K562 (cell line): ENCODE results near the gene PLG. TPM values are rescaled to one million over a fixed set of nuclear protein-coding genes. Genes with fewer than 3 reads are reported as not detected.

Experiments
- ATAC-seq: fragments of 200-7000 bp; cut with Tn5 transposase; 3 replicates; pipeline ENCODE4 v1.9.1; 2020; ENCODE audit warnings: moderate library complexity
- BruUV-seq: library from RNA; stranded (reverse); fragments of 400-500 nt; replicated peaks from 2 replicates; lab custom pipeline; 2021; lab: Mats Ljungman, UMichigan
- CTCF ChIA-PET: fragments of 300-600 bp; formaldehyde crosslinking; extraction: SDS; loops from one replicate; lab custom pipeline; 2021; ENCODE audit warnings: low intra/inter-chr PET ratio; lab: Yijun Ruan, JAX
- POLR2A ChIA-PET: fragments of 300-600, 350-650 bp; sonication (Branson Sonifier 250); formaldehyde crosslinking; extraction: SDS; loops from one replicate; lab custom pipeline; 2021; ENCODE audit warnings: antibody characterized with exemption, inconsistent platforms; lab: Yijun Ruan, JAX
- DNase-seq, 4 experiments: peaks; one replicate each; pipeline versions ENCODE4 v3.0.0 to v3.0.0-alpha.2; 2011 to 2018; ENCODE audit warnings: low spot score in 3 of 4, mixed read lengths in 3 of 4; ENCODE audit errors: extremely low read depth in 1 of 4
- FAIRE-seq: peaks from 2 replicates; lab custom pipeline; 2011; peaks lifted over from hg19 to GRCh38; lab: Jason Lieb, UNC
- H2AFZ ChIP-seq: 2 replicates; pipeline ENCODE4 v1.6.0; 2011; ENCODE audit warnings: low read depth, low read length, control low read depth, inconsistent platforms
- H3K27ac ChIP-seq: fragments of 200-600 bp; 3 replicates; pipeline ENCODE4 v1.8.0; 2011; ENCODE audit warnings: low read depth, mild to moderate bottlenecking, control low read depth, inconsistent platforms, low read length, moderate library complexity, mixed read lengths; ENCODE audit errors: extremely low read depth
- H3K27me3 ChIP-seq, 2 experiments: fragments of 300-600 bp in 1 of 2; 2 replicates in 1 of 2; 3 replicates in 1 of 2; pipeline versions ENCODE4 v1.6.0 to v1.8.0; 2011; ENCODE audit warnings: inconsistent platforms in 2 of 2, low read length in 2 of 2, mild to moderate bottlenecking in 1 of 2, mixed read lengths in 1 of 2, moderate library complexity in 1 of 2; ENCODE audit not compliant: control insufficient read depth in 2 of 2, insufficient read depth in 2 of 2
- H3K36me3 ChIP-seq: fragments of 300-600 bp; 3 replicates; pipeline ENCODE4 v1.8.0; 2011; ENCODE audit warnings: mild to moderate bottlenecking, low read length, inconsistent platforms; ENCODE audit not compliant: control insufficient read depth, insufficient read depth
- H3K4me1 ChIP-seq, 2 experiments: fragments of 200-600 bp in 1 of 2; replicated peaks in 1 of 2; 2 replicates in 1 of 2; 3 replicates in 1 of 2; pipeline versions ENCODE4 v1.5.1 to v1.8.0; 2011; ENCODE audit warnings: inconsistent platforms in 2 of 2, low read length in 2 of 2, mild to moderate bottlenecking in 1 of 2, mixed read lengths in 1 of 2, moderate library complexity in 1 of 2; ENCODE audit not compliant: control insufficient read depth in 2 of 2, insufficient read depth in 2 of 2
- H3K4me2 ChIP-seq: 2 replicates; pipeline ENCODE4 v1.6.1; 2011; ENCODE audit warnings: low read length, control low read depth, inconsistent platforms, mixed read lengths; ENCODE audit not compliant: insufficient read depth
- H3K4me3 ChIP-seq: fragments of 200-600 bp; sonication (generic), shearing (Covaris generic); 2 replicates; pipeline ENCODE4 v1.5.1; 2016; ENCODE audit warnings: control low read depth, inconsistent platforms
- H3K79me2 ChIP-seq: fragments of 200-600 bp; 3 replicates; pipeline ENCODE4 v1.8.0; 2011; ENCODE audit warnings: low read length, inconsistent platforms; ENCODE audit not compliant: control insufficient read depth, insufficient read depth
- H3K9ac ChIP-seq, 2 experiments: 2 replicates each; pipeline versions ENCODE4 v1.6.0 to v1.6.1; 2011; ENCODE audit warnings: low read depth in 2 of 2, low read length in 2 of 2, control low read depth in 1 of 2, inconsistent platforms in 1 of 2, mild to moderate bottlenecking in 1 of 2, mixed read lengths in 1 of 2; ENCODE audit not compliant: insufficient read depth in 1 of 2
- H3K9me1 ChIP-seq: one replicate; pipeline ENCODE4 v1.6.0; 2011; ENCODE audit warnings: inconsistent platforms, mild to moderate bottlenecking, low read length, moderate library complexity; ENCODE audit not compliant: control insufficient read depth, insufficient read depth
- H3K9me3 ChIP-seq: replicated peaks from 2 replicates; pipeline ENCODE4 v1.5.1; 2011; ENCODE audit warnings: low read depth, low read length, inconsistent platforms; ENCODE audit not compliant: control insufficient read depth, insufficient read depth
- H4K20me1 ChIP-seq: replicated peaks from 2 replicates; pipeline ENCODE4 v1.6.1; 2011; ENCODE audit warnings: low read length, inconsistent platforms, mixed read lengths; ENCODE audit not compliant: control insufficient read depth, insufficient read depth
- HSF4 ChIP-seq: fragments of 250-450 bp; sonication (Bioruptor Pico); IDR thresholded peaks from 2 replicates; pipeline ENCODE4 v2.1.2; 2022; ENCODE audit warnings: mild to moderate bottlenecking, moderate library complexity, borderline replicate concordance
- MBD2 ChIP-seq: sonication (generic); IDR thresholded peaks from 2 replicates; pipeline ENCODE4 v1.6.1; 2016; ENCODE audit warnings: low read depth, borderline replicate concordance
- RBM25 ChIP-seq: fragments of 200-400 bp; formaldehyde crosslinking; IDR thresholded peaks from 2 replicates; pipeline ENCODE4 v1.6.1; 2018; ENCODE audit warnings: low read length, low read depth, moderate library complexity; ENCODE audit not compliant: severe bottlenecking
- SREBF1 ChIP-seq: fragments of 150-350 bp; IDR thresholded peaks from 2 replicates; pipeline ENCODE4 v1.6.1; 2014; ENCODE audit warnings: antibody characterized with exemption, low read depth, low read length, borderline replicate concordance
- STAG1 ChIP-seq: sonication (generic); formaldehyde crosslinking; IDR thresholded peaks from 2 replicates; pipeline ENCODE4 v1.5.0; 2020; ENCODE audit warnings: missing genetic modification reagents, borderline replicate concordance
- ZC3H11A ChIP-seq: IDR thresholded peaks from 2 replicates; pipeline ENCODE4 v1.6.1; 2012; ENCODE audit warnings: low read depth, low read length, improper control_type of control experiment
- ZNF316 ChIP-seq: fragments of 450-650 bp; IDR thresholded peaks from 2 replicates; pipeline ENCODE4 v1.6.1; 2016
- WGBS: fragments of 100-300 bp; shearing (Covaris generic); methylation state at CpG from one replicate; pipeline ENCODE4 v1.1.6; 2016; ENCODE audit warnings: low coverage, mixed read lengths; ENCODE audit not compliant: insufficient coverage; ENCODE audit errors: missing lambda C conversion rate; 5-methylcytosine and 5-hydroxymethylcytosine counted together
- in situ Hi-C: fragments of 300-500 bp; cut with MboI; formaldehyde crosslinking; loops from 4 replicates; pipeline ENCODE4 v1.15.0; 2018; ENCODE audit warnings: inconsistent platforms, mixed read lengths
- intact Hi-C: fragments of 100-400 bp; cut with micrococcal nuclease; formaldehyde crosslinking; loops from 2 replicates; pipeline ENCODE4 v1.14.2; 2022
- polyA plus RNA-seq, 8 experiments: library from polyadenylated mRNA; depleted of rRNA in 4 of 8; stranded (reverse) in 5 of 8; unstranded in 3 of 8; fragments of >200 nt; fragmentation: Nextera tagmentation in 2 of 8; fragmentation: Illumina TruSeq in 1 of 8; extraction: Ambion mirVana in 2 of 8; extraction: Trizol in 1 of 8; gene quantifications; 2 replicates each; pipeline versions ENCODE4 v1.2.1 to v1.2.3, GENCODE V29; 2011 to 2014; ENCODE audit warnings: inconsistent platforms in 1 of 8, missing spikeins in 1 of 8
- total RNA-seq, 7 experiments: library from RNA; depleted of rRNA in 6 of 7; stranded (reverse); fragments of >200 nt in 6 of 7; fragmentation: Illumina TruSeq in 2 of 7; extraction: Trizol in 2 of 7; gene quantifications; 2 replicates each; pipeline versions ENCODE4 v1.2.1 to v1.2.3, GENCODE V29; 2011 to 2021; ENCODE audit warnings: low replicate concordance in 1 of 7
- TF ChIP-seq, protein P1 (sequence below): fragments of 250-450 bp; sonication (Bioruptor Pico); IDR thresholded peaks from 2 replicates; pipeline ENCODE4 v1.8.0; 2021; ENCODE audit warnings: moderate library complexity, mild to moderate bottlenecking, inconsistent platforms
- TF ChIP-seq, protein P2 (sequence below): sonication (generic); formaldehyde crosslinking; IDR thresholded peaks from 2 replicates; pipeline ENCODE4 v1.9.0; 2022; ENCODE audit warnings: mild to moderate bottlenecking, missing genetic modification reagents
- TF ChIP-seq, protein P3 (sequence below): fragments of 250-450 bp; sonication (Bioruptor Pico); IDR thresholded peaks from 2 replicates; pipeline ENCODE4 v1.5.0; 2021; ENCODE audit warnings: mild to moderate bottlenecking, moderate library complexity
- TF ChIP-seq, protein P4 (sequence below): fragments of 450-650 bp; formaldehyde crosslinking; IDR thresholded peaks from 2 replicates; pipeline ENCODE4 v1.4.0; 2020; ENCODE audit warnings: mild to moderate bottlenecking
- TF ChIP-seq, protein P5 (sequence below): fragments of 450-650 bp; formaldehyde crosslinking; IDR thresholded peaks from 2 replicates; pipeline ENCODE4 v1.4.0; 2022; ENCODE audit warnings: missing genetic modification characterization
- TF ChIP-seq, protein P6 (sequence below), 3 experiments: fragments of 200-800 bp in 1 of 3; sonication (Bioruptor generic) in 1 of 3; sonication (generic) in 1 of 3; formaldehyde crosslinking in 1 of 3; IDR thresholded peaks; 2 replicates each; pipeline versions ENCODE4 v1.6.1 to v1.8.0; 2016 to 2022; ENCODE audit warnings: mild to moderate bottlenecking in 2 of 3, missing compliant biosample characterization in 2 of 3, missing genetic modification characterization in 2 of 3, missing genetic modification reagents in 1 of 3

PLG gene
- total and polyA plus RNA-seq, 9 of the 15 experiments (the other 6 are each of a cell fraction or from before 2014, with no cell fraction given), result 0.64 TPM; not detected in 8

DNA sequence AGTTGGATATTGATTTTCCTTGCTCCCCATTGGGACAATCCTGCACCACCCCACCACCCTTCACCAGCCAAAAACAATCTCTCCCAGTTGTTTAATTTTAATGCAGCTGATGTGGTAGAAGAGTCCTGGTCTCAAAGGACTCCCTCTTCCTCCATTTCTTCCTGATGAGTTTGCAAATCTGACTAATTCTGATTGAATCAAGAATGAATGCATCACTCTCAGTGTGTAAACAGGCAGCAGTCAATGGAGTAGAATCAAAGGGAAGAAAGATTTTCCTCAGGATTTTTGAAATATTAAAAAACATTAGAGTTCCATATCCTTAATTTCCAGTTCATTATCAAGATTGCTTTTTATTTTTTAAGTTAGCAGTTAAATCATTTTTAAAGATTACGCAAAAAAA lies 54.0 kb downstream of the PLG start (continued):
- TF ChIP-seq, protein P1, sequence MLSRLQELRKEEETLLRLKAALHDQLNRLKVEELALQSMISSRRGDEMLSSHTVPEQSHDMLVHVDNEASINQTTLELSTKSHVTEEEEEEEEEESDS (CRISPR knock-in tag), result no peak

DNA sequence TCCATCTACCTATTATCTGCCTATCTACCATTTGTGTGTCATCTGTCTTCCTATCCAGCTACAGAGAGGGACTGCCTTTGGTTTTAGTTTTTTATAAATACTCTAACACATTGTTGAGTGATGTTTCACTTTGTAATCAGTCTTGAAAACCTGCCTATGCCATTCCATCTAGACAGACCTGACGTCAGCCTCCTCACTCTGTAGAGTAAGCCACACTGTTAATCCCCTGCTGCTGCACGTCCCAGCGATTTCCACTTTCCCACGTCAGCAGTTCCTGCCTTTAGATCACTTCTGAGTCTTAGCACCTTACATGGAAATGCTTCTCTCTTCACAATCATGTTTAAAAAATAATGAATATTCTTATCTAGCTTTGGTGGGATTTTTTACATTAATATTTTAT lies 54.8 kb downstream of the PLG start:
- CTCF ChIA-PET, result no interaction called here
- intact Hi-C loops, result no loop called here
- WGBS, result 2% methylated on average over 4 of the region's 4 CpGs
- Histone ChIP-seq H3K27ac (no peak overlapping the region), H3K36me3 (no peaks in the 10 kb centered on the region), H3K4me2 (no peak overlapping the region), H3K4me3 (no peak overlapping the region), H3K9me1 (no peaks in the 10 kb centered on the region), H3K9me3 (peaks cover 2% of the 10 kb centered on the region), H4K20me1 (no peaks in the 10 kb centered on the region), H3K27me3 (no peaks in the 10 kb centered on the region), H3K4me1 (no peaks in the 10 kb centered on the region), H3K79me2 (no peaks in the 10 kb centered on the region), H2AFZ (no peak overlapping the region), H3K9ac (no peak overlapping the region)
- 0 out of 3 replicates have a peak, but pooled peaks have one; percentile 40 for ATAC-seq
- DNase-seq, result no peak
- in situ Hi-C loops, result no loop called here
- no TSS peak for BruUV-seq
- POLR2A ChIA-PET, result no interaction called here
- no peak for FAIRE-seq
- TF ChIP-seq, protein P2, sequence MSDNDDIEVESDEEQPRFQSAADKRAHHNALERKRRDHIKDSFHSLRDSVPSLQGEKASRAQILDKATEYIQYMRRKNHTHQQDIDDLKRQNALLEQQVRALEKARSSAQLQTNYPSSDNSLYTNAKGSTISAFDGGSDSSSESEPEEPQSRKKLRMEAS (CRISPR knock-in tag), result no peak
- TF ChIP-seq RBM25 (no peak), SREBF1 (no peak), HSF4 (CRISPR knock-in tag) (no peak), ZNF316 (peak; percentile 17; the same call in 1 of the 2 replicates), ZC3H11A (no peak), STAG1 (CRISPR knock-in tag) (no peak), MBD2 (no peak)
- TF ChIP-seq, protein P3, sequence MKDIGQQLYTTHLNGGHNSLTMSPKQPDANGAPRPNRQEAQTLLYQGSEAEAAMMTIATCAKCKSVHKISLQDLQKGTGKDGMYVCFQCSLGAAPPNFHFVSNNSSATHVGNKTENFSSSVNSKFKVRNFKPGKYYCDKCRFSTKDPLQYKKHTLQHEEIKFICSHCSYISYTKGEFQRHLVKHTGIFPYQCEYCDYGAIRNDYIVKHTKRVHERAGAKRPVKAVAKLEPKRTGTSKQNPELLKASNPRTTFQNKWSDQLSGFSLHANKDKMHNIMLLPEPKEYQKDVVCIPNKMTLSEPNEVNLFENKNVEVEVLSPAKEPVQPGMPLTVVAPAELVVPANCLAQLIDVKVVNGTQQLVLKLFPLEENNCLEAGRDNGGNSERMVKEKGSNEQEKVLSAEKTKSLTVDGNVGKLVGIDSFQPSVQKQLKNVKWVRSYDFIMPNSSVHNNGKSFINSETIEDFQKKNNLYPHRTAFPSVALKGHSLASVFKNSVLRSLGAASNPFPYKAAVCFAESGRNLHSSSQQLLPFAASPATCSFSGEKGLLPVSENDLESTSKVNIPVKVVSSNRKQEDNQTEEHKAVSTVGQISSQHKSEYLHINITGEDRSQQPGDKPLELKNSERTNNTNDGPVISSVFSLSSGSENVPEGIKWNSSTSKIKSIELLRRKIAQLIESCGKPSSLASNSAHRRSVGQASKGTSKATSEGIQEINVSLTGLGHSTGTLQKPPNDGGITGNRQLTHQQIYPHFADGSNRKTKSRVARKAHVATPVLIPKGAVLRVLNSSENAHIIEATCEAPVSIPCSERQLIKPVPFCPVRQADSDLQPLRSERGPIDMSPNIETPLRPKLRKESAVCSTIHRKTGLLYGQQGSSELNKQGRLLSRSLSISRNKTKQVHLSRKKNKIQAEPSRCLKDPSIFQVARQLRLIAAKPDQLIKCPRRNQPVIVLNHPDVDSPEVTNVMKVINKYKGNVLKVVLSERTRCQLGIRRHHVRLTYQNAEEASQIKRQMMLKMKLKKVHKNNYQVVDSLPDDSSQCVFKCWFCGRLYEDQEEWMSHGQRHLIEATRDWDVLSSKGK, result no peak
- TF ChIP-seq, protein P4, sequence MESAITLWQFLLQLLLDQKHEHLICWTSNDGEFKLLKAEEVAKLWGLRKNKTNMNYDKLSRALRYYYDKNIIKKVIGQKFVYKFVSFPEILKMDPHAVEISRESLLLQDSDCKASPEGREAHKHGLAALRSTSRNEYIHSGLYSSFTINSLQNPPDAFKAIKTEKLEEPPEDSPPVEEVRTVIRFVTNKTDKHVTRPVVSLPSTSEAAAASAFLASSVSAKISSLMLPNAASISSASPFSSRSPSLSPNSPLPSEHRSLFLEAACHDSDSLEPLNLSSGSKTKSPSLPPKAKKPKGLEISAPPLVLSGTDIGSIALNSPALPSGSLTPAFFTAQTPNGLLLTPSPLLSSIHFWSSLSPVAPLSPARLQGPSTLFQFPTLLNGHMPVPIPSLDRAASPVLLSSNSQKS (CRISPR knock-in tag), result no peak
- TF ChIP-seq, protein P5, sequence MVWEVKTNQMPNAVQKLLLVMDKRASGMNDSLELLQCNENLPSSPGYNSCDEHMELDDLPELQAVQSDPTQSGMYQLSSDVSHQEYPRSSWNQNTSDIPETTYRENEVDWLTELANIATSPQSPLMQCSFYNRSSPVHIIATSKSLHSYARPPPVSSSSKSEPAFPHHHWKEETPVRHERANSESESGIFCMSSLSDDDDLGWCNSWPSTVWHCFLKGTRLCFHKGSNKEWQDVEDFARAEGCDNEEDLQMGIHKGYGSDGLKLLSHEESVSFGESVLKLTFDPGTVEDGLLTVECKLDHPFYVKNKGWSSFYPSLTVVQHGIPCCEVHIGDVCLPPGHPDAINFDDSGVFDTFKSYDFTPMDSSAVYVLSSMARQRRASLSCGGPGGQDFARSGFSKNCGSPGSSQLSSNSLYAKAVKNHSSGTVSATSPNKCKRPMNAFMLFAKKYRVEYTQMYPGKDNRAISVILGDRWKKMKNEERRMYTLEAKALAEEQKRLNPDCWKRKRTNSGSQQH (CRISPR knock-in tag), result no peak
- TF ChIP-seq, protein P6, sequence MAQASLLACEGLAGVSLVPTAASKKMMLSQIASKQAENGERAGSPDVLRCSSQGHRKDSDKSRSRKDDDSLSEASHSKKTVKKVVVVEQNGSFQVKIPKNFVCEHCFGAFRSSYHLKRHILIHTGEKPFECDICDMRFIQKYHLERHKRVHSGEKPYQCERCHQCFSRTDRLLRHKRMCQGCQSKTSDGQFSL (CRISPR knock-in tag; IDR thresholded peaks at IDR 0.05), result no peak
- TF ChIP-seq, protein P6 (tag; IDR thresholded peaks at IDR 0.05), result no peak
